OCI-LY7 (cell line): ENCODE measurements around the gene NOL9. TPM values are rescaled to one million over a fixed set of nuclear protein-coding genes. Genes with fewer than 3 reads are reported as not detected.

Source experiments
- BruUV-seq: library from RNA; stranded (reverse); fragments of 400-500 nt; replicated peaks from 2 replicates; lab custom pipeline; 2021; lab: Mats Ljungman, UMichigan
- CTCF ChIA-PET: fragments of 300-600 bp; sonication (Branson Sonifier 250); formaldehyde crosslinking; loops from one replicate; lab custom pipeline; 2022; ENCODE audit warnings: antibody characterized with exemption; ENCODE audit not compliant: unreplicated experiment; lab: Charles Lee
- POLR2A ChIA-PET: fragments of 300-600 bp; sonication (Branson Sonifier 250); formaldehyde crosslinking; loops from one replicate; lab custom pipeline; 2022; ENCODE audit warnings: antibody characterized with exemption; lab: Charles Lee
- DNase-seq: peaks from one replicate; pipeline ENCODE4 v3.0.0-alpha.2; 2015; ENCODE audit warnings: low spot score
- H2AFZ ChIP-seq: fragments of 200-600 bp; sonication (generic), shearing (Covaris generic); 2 replicates; pipeline ENCODE4 v1.6.1; 2014; ENCODE audit warnings: mild to moderate bottlenecking, antibody characterized with exemption, low read length, moderate library complexity
- H3K27ac ChIP-seq: fragments of 200-600 bp; sonication (generic); 2 replicates; pipeline ENCODE4 v1.5.1; 2014; ENCODE audit warnings: mixed run types, low read depth, mild to moderate bottlenecking, moderate library complexity, low read length, inconsistent platforms; ENCODE audit not compliant: poor library complexity, severe bottlenecking
- H3K36me3 ChIP-seq: fragments of 200-600 bp; sonication (generic); 2 replicates; pipeline ENCODE4 v1.6.1; 2014; ENCODE audit warnings: mild to moderate bottlenecking, antibody characterized with exemption, low read length, moderate library complexity, mixed read lengths; ENCODE audit not compliant: insufficient read depth
- H3K4me1 ChIP-seq: fragments of 200-600 bp; sonication (generic); 2 replicates; pipeline ENCODE4 v1.5.1; 2014; ENCODE audit warnings: mild to moderate bottlenecking, low read length; ENCODE audit not compliant: insufficient read depth, poor library complexity, severe bottlenecking
- H3K4me2 ChIP-seq: fragments of 200-600 bp; sonication (generic); 2 replicates; pipeline ENCODE4 v1.6.1; 2014; ENCODE audit warnings: mild to moderate bottlenecking, low read length
- H3K4me3 ChIP-seq: fragments of 200-600 bp; sonication (generic); 2 replicates; pipeline ENCODE4 v1.5.1; 2014; ENCODE audit warnings: mild to moderate bottlenecking, low read depth, low read length; ENCODE audit not compliant: poor library complexity, severe bottlenecking
- H3K79me2 ChIP-seq: fragments of 200-600 bp; sonication (generic); 2 replicates; pipeline ENCODE4 v1.6.1; 2016; ENCODE audit warnings: low read depth, mild to moderate bottlenecking, low read length, moderate library complexity, mixed read lengths; ENCODE audit not compliant: insufficient read depth
- H3K9me2 ChIP-seq: fragments of 200-600 bp; sonication (generic); 2 replicates; pipeline ENCODE4 v1.6.1; 2016; ENCODE audit warnings: mild to moderate bottlenecking, low read length, mixed read lengths; ENCODE audit not compliant: insufficient read depth
- H3K9me3 ChIP-seq: fragments of 200-600 bp; sonication (generic); 2 replicates; pipeline ENCODE4 v1.6.1; 2014; ENCODE audit warnings: mild to moderate bottlenecking, mixed run types, low read length, mixed read lengths
- H4K20me1 ChIP-seq: fragments of 200-600 bp; sonication (generic); 2 replicates; pipeline ENCODE4 v1.6.1; 2014; ENCODE audit warnings: mild to moderate bottlenecking, antibody characterized with exemption, low read length, moderate library complexity, mixed read lengths; ENCODE audit not compliant: insufficient read depth
- EZH2phosphoT487 ChIP-seq: fragments of 200-600 bp; sonication (generic); IDR thresholded peaks from 2 replicates; pipeline ENCODE4 v1.6.1; 2018; ENCODE audit warnings: low read depth, borderline replicate concordance, mild to moderate bottlenecking, mixed run types, antibody characterized with exemption, low read length, moderate library complexity, mixed read lengths
- intact Hi-C: fragments of 100-400 bp; cut with micrococcal nuclease; formaldehyde crosslinking; loops from one replicate; pipeline ENCODE4 v1.10.0; 2022; ENCODE audit not compliant: unreplicated experiment
- total RNA-seq, 2 experiments: library from RNA; depleted of rRNA in 1 of 2; stranded (reverse); fragments of >200 nt in 1 of 2; shearing (Covaris generic) in 1 of 2; gene quantifications; 2 replicates each; pipeline ENCODE4 v1.2.3, GENCODE V29; 2014 to 2022
- TF ChIP-seq, protein P1 (sequence below): fragments of 200-600 bp; sonication (generic); conservative IDR thresholded peaks from 2 replicates; pipeline ENCODE4 v1.5.1; 2014; ENCODE audit warnings: mild to moderate bottlenecking, antibody characterized with exemption, low read length, moderate library complexity, mixed read lengths

The NOL9 gene
- total RNA-seq, 2 experiments from 2014 or later: 39.1 to 58.8 TPM

DNA sequence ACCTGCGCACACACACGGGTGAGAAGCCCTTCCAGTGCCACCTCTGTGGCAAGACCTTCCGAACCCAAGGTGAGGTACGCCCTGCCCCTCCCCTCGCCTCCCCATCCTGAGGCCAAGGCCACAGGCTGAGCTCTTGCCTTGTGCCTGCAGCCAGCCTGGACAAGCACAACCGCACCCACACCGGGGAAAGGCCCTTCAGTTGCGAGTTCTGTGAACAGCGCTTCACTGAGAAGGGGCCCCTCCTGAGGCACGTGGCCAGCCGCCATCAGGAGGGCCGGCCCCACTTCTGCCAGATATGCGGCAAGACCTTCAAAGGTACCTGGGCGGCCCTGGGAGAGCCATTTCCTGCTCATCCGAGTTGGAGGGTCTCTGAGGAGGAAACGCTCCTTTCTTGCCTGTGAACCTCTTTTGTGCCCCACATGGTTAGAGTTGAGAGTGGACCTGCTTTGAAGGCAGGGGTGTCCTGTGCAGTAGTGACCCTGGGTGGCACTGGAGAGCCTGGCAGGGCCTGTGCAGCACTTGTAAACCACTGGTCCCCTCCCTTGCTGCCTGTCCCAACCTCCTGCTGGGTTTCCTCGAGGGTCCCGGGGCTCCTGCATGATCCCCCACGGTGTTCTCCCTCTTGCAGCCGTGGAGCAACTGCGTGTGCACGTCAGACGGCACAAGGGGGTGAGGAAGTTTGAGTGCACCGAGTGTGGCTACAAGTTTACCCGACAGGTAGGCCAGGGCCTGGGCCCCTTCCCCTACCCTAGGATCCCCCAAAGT, 34.0 kb upstream of the NOL9 start:
- intact Hi-C loops: no loop called here
- DNase-seq: no peak
- CTCF ChIA-PET: interaction anchor here (1.4 kb wide), 1 partner anchor 12 kb away, joined by 4 read pairs; no protein-coding TSS in a partner anchor
- H3K79me2 ChIP-seq: no peaks in the 10 kb centered on the region
- H4K20me1 ChIP-seq: no peaks in the 10 kb centered on the region
- no peak overlapping the region for H3K4me2 ChIP-seq
- H3K36me3 ChIP-seq: peaks cover 42% of the 10 kb centered on the region
- no peak overlapping the region for H2AFZ ChIP-seq
- POLR2A ChIA-PET: interaction anchor here (0.6 to 1.4 kb wide), 2 partner anchors 10 to 12 kb away, joined by 3 to 4 read pairs; no protein-coding TSS in a partner anchor
- H3K9me3 ChIP-seq: no peaks in the 10 kb centered on the region
- H3K4me1 ChIP-seq: peaks cover 10% of the 10 kb centered on the region
- TF ChIP-seq, protein P1, sequence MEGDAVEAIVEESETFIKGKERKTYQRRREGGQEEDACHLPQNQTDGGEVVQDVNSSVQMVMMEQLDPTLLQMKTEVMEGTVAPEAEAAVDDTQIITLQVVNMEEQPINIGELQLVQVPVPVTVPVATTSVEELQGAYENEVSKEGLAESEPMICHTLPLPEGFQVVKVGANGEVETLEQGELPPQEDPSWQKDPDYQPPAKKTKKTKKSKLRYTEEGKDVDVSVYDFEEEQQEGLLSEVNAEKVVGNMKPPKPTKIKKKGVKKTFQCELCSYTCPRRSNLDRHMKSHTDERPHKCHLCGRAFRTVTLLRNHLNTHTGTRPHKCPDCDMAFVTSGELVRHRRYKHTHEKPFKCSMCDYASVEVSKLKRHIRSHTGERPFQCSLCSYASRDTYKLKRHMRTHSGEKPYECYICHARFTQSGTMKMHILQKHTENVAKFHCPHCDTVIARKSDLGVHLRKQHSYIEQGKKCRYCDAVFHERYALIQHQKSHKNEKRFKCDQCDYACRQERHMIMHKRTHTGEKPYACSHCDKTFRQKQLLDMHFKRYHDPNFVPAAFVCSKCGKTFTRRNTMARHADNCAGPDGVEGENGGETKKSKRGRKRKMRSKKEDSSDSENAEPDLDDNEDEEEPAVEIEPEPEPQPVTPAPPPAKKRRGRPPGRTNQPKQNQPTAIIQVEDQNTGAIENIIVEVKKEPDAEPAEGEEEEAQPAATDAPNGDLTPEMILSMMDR: no peak
- TF ChIP-seq EZH2phosphoT487: no peak
- peak overlapping the region; percentile 10 for H3K27ac ChIP-seq
- H3K9me2 ChIP-seq: no peaks in the 10 kb centered on the region
- H3K4me3 ChIP-seq: no peak overlapping the region
- TSS peak; percentile 63 for BruUV-seq

DNA sequence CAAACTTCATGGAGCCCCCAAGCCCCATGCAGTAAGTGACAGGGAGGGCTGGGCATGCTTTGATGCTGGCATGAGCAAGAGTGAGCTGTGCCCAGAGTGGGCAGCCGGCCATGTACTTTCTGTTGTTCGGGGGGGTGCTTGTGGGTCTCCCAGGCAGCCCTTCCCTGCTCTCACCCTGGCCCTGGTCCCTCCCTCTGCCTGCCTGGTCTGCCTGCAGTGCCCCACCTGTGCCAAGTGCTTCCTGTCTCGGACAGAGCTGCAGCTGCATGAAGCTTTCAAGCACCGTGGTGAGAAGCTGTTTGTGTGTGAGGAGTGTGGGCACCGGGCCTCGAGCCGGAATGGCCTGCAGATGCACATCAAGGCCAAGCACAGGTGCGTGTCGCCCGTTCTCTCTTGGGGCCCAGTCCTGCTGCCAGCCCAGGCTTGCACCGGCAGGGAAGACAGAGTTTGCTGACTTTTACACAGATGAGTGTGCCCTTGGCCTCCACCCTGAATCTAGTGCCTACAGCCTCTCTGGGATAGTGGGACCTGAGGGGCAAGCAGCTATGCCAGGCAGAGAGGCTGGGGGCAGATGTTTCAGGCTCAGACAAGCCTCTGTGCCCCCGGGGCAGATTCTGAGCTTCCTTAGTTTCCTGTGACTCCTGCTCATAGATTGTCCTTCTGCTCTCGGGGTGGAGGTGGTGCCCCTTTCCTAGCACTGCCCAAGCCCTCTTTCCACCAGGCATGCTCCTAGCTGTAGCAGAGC, 33.1 kb upstream of the NOL9 start:
- Histone ChIP-seq H3K4me2 (peak overlapping the region; percentile 13; the same call in 1 of the 2 replicates), H3K4me3 (no peak overlapping the region)

More for the DNA sequence above, 33.1 kb upstream of the NOL9 start:
- no peaks in the 10 kb centered on the region for H4K20me1 ChIP-seq
- ChIA-PET POLR2A (interaction anchor here (0.6 kb wide), 1 partner anchor 11 kb away, joined by 3 read pairs; no protein-coding TSS in a partner anchor), CTCF (interaction anchor here (1.4 kb wide), 1 partner anchor 13 kb away, joined by 4 read pairs; no protein-coding TSS in a partner anchor)
- peaks cover 13% of the 10 kb centered on the region for H3K4me1 ChIP-seq
- TF ChIP-seq, protein P1: no peak
- TF ChIP-seq EZH2phosphoT487: no peak
- no TSS peak for BruUV-seq
- peak; percentile 56 for DNase-seq
- peaks cover 38% of the 10 kb centered on the region for H3K36me3 ChIP-seq
- no peaks in the 10 kb centered on the region for H3K9me2 ChIP-seq
- intact Hi-C loops: no loop called here
- H3K9me3 ChIP-seq: no peaks in the 10 kb centered on the region
- no peaks in the 10 kb centered on the region for H3K79me2 ChIP-seq
- no peak overlapping the region for H2AFZ ChIP-seq
- H3K27ac ChIP-seq: peak overlapping the region; percentile 10
